HG02943 (cell line): ENCODE results near the gene AP2S1.
"Not testable (repeated sequence)": the region's sequence is repeated elsewhere in the genome, so short reads cannot be mapped to it uniquely, and the experiment has no call there.

ENCODE experiments used
- ATAC-seq: cut with Tn5 transposase; IDR thresholded peaks from one replicate; pipeline ENCODE4 v1.9.1; 2021; ENCODE audit warnings: mild to moderate bottlenecking, low read depth, moderate library complexity; ENCODE audit not compliant: unreplicated experiment

Gene AP2S1

GRCh38 chr19:46868025-46868802 lies 17.6 kb upstream of the AP2S1 start:
- no peak for ATAC-seq

- no peak for ATAC-seq
These were observed 16.5 kb upstream of the AP2S1 start for GRCh38 chr19:46867170-46867569.

- no peak for ATAC-seq
These were observed 15.9 kb upstream of the AP2S1 start for GRCh38 chr19:46866407-46867136.

- no peak for ATAC-seq
These were observed 13.4 kb upstream of the AP2S1 start for GRCh38 chr19:46863818-46864629.

GRCh38 chr19:46862974-46863632 lies 12.5 kb upstream of the AP2S1 start:
- ATAC-seq = no peak

DNA sequence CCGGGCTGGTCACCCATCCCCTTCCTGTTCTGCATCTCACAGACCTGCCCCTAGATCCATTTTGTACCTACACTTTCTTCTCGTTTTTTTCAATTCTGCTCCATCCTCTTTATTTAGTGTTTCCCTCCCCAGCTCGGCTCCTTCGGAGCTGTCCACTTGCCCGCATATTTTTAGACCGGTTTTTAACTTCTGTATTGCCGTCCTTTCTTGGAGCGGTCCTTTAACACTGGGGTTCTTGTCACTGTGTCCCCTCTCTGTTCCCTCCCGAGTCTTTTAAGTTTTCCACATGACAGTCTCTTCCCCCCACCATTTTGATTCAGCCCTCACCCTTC lies 11.8 kb upstream of the AP2S1 start:
- no peak for ATAC-seq

DNA sequence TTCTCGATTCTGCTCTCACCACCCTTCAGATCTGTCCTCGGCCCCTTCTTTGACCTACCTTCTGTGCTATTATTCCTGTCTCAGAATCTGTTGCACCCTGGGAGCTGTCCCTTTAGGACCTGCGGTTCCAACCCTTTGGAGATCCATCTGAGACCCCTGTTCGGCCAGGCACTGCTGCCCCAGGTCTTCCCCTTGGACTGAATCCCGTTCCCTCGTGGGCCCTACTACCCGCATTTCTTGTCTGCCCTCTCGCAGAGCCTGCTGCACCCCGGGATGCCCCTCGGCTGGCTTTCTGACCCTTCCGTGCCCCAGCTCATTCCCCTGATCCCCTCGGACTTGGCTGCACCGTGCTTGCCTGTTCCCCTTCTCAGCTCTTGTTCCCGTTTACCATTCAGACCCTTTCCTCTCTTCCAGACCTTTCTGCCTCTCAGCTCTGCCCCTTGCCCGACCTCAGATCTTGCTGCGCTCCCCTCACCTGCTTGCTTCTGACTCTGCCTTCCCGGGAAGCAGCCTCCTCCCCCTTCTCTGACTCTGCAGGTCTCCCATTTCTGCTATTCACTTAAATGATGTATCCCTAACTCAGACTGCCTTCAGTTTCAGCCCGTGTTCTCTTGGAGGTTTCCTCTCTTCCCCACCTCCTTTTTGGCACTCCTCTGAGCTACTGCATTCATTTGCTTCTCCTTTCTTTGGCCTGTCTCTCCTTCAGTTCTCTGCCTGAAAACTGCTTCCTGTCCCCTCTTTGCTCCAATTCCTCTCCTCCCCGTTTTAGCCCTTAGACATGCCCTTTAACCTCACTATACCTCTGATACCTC lies 11.3 kb upstream of the AP2S1 start:
- ATAC-seq = no peak

DNA sequence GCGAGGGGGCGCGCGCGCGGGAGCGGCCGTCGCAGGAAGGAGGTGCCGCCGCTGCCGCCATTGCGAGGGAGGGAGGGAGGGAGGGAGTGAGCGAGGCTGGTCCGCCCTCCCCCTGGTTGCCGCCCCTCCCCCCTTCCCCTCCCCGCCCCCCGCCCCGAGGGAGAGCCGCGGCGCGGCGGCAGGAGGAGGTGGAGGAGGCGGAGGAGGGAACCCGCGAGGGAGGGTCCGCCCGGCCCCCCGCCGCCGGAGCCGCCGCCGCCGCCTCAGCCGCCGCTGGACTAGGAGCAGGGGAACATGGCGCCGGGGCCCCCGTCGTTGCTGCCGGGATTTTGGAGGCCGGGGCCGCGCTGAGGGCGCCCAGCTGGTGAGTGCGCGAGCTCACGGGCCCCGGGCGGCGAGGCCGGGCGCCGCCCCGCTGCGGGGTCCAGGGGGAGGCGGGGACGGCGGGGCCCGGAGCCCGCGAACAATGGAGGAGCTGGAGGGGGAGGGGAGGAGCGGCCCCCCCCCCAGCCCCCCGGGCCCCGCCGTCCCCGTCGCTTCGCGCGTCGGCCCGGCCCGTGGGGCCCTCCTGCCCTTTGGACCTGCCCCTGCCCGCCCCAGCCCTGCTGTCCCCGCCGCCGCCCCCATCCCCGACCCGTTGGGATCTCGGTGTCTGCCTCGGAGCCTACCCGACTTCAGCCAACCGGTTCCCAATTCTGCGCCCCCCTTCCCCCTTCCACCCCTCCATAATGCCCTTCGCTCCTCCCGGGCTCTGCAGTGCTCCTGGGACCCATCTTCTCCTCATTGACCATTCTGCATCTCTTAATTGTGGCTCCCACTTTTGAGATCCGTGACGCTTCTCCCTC lies 10.4 kb upstream of the AP2S1 start, which contains the start of gene ARHGAP35:
ARHGAP35 (plus strand) TSS at position 152 of the 845 bp plus-strand sequence. CDS start 57,679 bp downstream, outside the sequence.
- ATAC-seq = peak; percentile 5

DNA sequence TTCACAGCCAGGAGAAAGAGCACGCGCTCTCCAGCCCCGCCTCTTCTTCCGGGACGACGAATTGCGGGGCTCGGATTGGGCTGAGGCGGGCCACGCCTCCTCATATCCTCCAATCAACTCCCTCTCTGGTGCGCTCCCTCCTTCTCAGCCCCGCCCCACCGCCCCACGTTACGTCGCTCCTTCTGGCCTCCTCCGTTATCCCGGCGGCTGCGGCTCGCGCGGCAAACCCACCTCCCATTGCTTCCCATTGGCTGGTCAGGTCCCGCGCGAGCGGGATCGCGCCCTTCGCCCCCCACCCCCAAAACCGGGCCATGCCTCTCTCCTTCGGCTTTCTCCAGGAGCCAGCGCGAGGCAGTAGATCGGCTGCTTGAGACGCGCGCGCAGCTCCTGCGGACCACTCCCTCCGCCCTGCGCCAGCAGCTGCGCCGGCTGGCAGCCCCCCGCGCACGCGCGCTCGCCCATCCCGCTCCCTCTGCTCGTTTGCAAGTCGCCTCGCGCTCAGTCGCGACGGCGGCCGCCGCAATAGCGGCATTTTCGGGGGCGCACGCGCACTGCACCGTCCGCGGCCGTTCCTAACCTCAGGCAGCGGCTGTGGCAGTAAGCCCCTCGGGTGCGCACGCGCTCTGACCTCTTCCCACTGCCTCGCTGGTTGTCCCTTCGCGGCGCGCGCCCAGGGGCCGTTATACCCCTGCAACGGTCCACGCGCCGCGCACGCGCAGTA lies 9.6 kb upstream of the AP2S1 start:
- ATAC-seq = peak; percentile 67

- peak; percentile 4 for ATAC-seq
These were observed 9.0 kb upstream of the AP2S1 start for GRCh38 chr19:46859637-46860124.

- no peak for ATAC-seq
These were observed 5.7 kb upstream of the AP2S1 start for GRCh38 chr19:46856062-46857022.

GRCh38 chr19:46854698-46855097 lies 4.1 kb upstream of the AP2S1 start:
- not testable (repeated sequence) for ATAC-seq

GRCh38 chr19:46852830-46853229 lies 2.2 kb upstream of the AP2S1 start:
- ATAC-seq = no peak

GRCh38 chr19:46849610-46850009 lies 1.0 kb downstream of the AP2S1 start:
- no peak for ATAC-seq

DNA sequence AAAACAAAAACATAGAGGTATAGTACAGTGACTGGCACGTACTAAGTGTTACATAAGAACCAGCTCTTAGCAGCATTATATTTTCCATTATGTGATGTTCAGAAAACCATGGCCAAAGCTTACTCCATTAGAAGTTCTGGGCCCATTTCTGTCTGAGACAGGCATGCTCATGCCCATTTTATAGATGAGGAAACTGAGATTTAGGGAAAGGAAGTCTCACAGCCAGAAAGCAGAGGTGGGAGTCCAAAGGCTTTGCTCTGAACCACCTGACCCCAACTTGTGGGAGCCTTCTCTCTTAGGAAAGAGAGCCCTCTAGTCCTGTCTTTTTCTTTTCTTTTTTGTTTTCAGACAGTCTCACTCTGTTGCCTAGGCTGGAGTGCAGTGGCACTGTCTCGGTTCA lies 2.3 kb downstream of the AP2S1 start:
- ATAC-seq = no peak

GRCh38 chr19:46847528-46847927 lies 3.1 kb downstream of the AP2S1 start:
- no peak for ATAC-seq

- no peak for ATAC-seq
These were observed 4.6 kb downstream of the AP2S1 start for GRCh38 chr19:46845959-46846459.
